GM12878 (cell line): ENCODE measurements around the gene IL36G.

Source experiments
- EZH2 ChIP-seq: IDR thresholded peaks from 2 replicates; pipeline ENCODE4 v1.6.1; 2012; ENCODE audit warnings: low read depth, mild to moderate bottlenecking, control low read depth, inconsistent platforms, low read length, borderline replicate concordance; ENCODE audit not compliant: control insufficient read depth
- SRF ChIP-seq, 2 experiments: IDR thresholded peaks; 2 replicates each; pipeline ENCODE4 v1.6.1; 2011; ENCODE audit warnings: low read depth in 2 of 2, low read length in 2 of 2, mild to moderate bottlenecking in 1 of 2, moderate library complexity in 1 of 2

GRCh38 chr2:113011108-113011507 is 33.3 kb downstream of the IL36G start:
- TF ChIP-seq SRF (IDR thresholded peaks at IDR 0.05; ENCODE audit: low read depth in 2 of 2, low read length in 2 of 2): no peak
- TF ChIP-seq EZH2: no peak
